Epidermal melanocyte (primary cell): ENCODE results near the gene CRB2.

Experiments
- DNase-seq: peaks from one replicate; pipeline ENCODE4 v3.0.0; 2011; ENCODE audit warnings: low spot score; ENCODE audit not compliant: insufficient read length

Gene CRB2

DNA sequence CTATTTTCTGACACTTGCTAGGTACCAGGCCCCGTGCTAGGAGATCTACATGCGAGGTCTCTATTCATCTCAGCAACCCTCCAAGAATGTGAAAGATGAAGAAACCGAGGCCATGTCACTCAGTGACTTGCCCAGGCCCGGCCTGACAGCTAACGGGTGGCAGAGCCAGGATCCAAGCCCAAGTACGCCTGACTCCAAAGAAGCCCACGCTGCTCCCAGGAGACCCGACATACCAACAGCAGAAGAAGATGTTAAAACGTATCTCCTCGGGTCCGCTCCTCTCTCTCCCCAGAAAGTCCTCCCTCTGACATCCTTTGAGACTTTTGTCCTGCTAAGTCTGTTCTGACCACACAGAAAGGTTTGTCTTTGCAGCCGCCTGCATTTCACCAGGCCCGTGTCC, 65.2 kb downstream of the CRB2 start:
- DNase-seq: no peak

- no peak for DNase-seq
Observed at GRCh38 chr9:123421801-123422455, 65.9 kb downstream of the CRB2 start.

GRCh38 chr9:123422635-123423310, 66.8 kb downstream of the CRB2 start:
- no peak for DNase-seq

DNA sequence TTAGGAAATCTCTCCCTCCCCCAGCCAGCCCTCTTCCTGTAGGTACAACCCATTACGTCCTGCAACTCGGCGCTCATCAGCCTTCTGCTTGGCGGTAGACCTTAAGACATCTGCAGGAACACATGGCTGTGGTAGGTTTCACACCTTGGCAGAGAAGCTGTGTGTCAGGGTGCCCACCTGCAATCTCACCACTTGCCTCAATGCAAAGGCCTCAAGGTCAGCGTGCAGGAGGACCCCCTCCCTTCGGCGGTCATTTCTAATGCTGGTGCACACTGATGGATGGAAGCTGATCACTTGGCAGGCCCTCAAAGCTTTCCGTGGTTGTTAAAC, 67.3 kb downstream of the CRB2 start:
- no peak for DNase-seq

DNA sequence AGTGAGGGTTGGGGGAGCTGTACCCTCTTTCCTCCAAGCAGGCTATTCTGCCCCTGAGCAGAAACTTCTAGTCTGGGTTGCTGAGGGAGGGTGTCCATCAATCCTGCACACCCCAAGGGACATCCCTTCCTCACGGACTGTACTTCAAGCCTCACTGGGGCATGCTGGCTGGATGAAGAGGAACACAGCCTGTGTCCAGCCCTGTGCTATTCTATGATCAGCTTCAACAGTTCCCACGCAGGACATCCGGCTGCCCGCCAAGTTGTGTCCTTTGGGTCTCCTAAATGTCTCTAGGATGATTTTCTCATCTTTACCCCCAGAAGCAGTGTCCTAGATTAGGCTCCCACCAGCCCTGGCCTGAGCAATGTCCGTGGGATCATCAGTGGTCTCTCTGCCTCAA, 68.1 kb downstream of the CRB2 start:
- DNase-seq: no peak

- DNase-seq: no peak
Observed at GRCh38 chr9:123424552-123425225, 68.7 kb downstream of the CRB2 start.

GRCh38 chr9:123425261-123425821, 69.3 kb downstream of the CRB2 start:
- no peak for DNase-seq

- no peak for DNase-seq
Observed at GRCh38 chr9:123425836-123426365, 69.9 kb downstream of the CRB2 start.

GRCh38 chr9:123426406-123426805, 70.4 kb downstream of the CRB2 start:
- no peak for DNase-seq
